Activated CD8-positive, alpha-beta memory T cell treated with anti-CD3 and anti-CD28 coated beads, Interleukin-2, amount 50 U/mL, for 1 hour (primary cell): ENCODE results near the gene PRAC2.

ENCODE experiments used
- DNase-seq: peaks from one replicate; pipeline ENCODE4 v3.0.0-alpha.2; 2020; ENCODE audit errors: extremely low read depth

PRAC2 gene

GRCh38 chr17:48734333-48735061 is 11.5 kb downstream of the PRAC2 start:
- DNase-seq: no peak

- DNase-seq: no peak
Measured at GRCh38 chr17:48735062-48735351, 12.0 kb downstream of the PRAC2 start.

- no peak for DNase-seq
Measured at GRCh38 chr17:48737330-48738043, 14.5 kb downstream of the PRAC2 start.

- DNase-seq: no peak
Measured at GRCh38 chr17:48738424-48738802, 15.4 kb downstream of the PRAC2 start.

GRCh38 chr17:48738803-48739526 is 16.0 kb downstream of the PRAC2 start:
- no peak for DNase-seq

- DNase-seq: no peak
Measured at GRCh38 chr17:48740537-48740936, 17.6 kb downstream of the PRAC2 start.

- DNase-seq: no peak
Measured at GRCh38 chr17:48745381-48746275, 22.6 kb downstream of the PRAC2 start.

GRCh38 chr17:48746916-48747444 is 24.0 kb downstream of the PRAC2 start:
- no peak for DNase-seq

GRCh38 chr17:48747445-48748363 is 24.7 kb downstream of the PRAC2 start:
- no peak for DNase-seq

GRCh38 chr17:48748718-48749566 is 26.0 kb downstream of the PRAC2 start:
- DNase-seq: no peak

GRCh38 chr17:48749621-48750553 is 26.9 kb downstream of the PRAC2 start:
- DNase-seq: no peak

- no peak for DNase-seq
Measured at GRCh38 chr17:48751172-48751571, 28.2 kb downstream of the PRAC2 start.

- no peak for DNase-seq
Measured at GRCh38 chr17:48751733-48752398, 28.9 kb downstream of the PRAC2 start.

- DNase-seq: no peak
Measured at GRCh38 chr17:48752399-48753288, 29.7 kb downstream of the PRAC2 start.

GRCh38 chr17:48753794-48754499 is 31.0 kb downstream of the PRAC2 start:
- DNase-seq: no peak
